HuH-7.5 (cell line): Measurements from ENCODE around the gene RAC2.
A peak's percentile ranks its signal among the peaks of the same experiment; 100 is the strongest.
"Not testable (repeated sequence)": the region's sequence is repeated elsewhere in the genome, so short reads cannot be mapped to it uniquely, and the experiment has no call there.

Source experiments
- DNase-seq: peaks from one replicate; pipeline ENCODE4 v3.0.0; 2011; ENCODE audit warnings: low spot score

RAC2 gene

DNA sequence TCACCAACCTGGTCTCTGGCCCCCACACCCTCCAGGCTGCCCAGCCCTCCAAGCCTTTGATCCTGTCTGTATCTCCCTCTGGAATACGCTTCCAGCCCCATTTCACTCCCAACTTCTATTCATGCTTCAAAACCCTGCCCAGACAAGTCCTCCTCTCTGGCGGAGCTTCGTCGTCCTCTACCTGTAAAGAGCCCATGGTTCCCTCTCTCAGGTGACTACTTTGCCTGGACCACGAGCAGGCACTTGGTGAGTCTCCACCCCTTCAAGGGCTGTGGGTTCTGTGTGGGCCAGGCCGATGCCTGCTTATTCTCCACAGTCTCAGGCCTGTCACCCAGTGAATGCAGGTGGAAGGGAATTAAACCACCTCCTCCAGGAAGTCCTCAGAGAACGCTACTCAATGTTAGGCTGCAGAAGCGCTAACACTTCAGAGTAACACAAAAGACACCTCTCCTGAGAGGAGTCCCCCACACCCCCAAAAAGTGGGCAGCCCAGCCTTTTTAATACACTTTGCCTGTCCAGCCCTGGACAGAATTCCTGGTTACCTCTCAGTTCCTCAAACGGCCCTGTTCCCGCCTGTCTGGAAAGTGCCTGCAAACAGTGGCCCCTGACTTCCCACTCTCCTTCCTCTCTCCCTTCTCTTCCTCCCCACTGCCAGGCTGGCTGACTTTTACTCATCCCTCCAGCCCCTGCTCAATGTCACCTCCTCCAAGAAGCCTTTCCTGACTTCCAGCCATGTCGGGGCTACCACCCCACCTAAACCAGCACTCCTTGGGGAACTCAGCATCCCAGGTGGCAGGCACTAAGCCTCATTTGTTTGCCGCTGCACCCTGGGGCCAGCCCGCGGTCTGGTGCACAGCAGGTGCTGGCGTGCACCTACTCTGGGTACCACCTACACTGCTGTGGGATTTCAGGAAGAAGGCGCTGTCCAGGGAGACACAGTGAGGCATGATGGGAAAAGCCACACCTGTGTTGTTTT lies 9.0 kb downstream of the RAC2 start:
- no peak for DNase-seq

DNA sequence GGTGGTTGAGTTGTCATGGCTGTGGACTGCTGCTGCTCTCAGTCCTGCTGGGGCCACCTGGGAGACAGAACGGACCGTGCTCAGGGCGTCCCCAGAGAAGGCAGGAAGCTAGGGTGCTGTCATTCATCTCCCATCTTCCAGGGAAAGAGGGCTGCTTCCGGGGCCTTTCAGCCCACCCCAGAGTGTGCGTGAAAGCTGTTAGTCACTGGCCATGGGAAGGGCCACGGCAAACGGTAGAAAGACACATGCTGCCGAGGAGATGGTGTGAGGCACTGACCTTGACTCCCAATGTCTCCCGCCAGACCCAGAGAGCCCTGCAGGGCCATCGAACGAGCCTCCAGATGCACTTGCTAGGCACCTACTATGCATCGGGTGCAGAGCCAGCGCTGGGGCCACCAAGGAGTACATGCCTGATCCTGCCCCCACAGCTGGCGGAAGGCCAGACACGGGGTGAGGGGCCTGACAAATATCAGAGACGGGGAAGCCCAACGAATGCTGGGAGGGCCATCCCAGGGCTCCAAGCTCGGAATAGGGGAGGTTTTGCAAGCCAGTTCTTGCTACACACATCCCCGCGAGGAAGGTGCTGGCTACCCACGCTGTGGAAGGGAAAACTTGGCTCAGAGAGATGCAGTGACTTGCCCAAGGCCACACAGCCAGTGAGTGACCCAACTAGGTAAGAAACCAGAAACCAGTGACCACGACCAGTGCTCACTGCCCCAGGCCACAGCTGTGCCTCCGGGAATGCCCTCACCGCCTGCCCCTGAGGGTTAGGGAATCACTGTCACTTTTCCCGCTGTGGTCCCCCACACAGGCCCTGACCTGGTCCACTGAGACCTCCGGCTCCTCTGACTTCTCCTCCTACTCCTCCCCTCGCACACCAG lies 10.1 kb downstream of the RAC2 start:
- no peak for DNase-seq

DNA sequence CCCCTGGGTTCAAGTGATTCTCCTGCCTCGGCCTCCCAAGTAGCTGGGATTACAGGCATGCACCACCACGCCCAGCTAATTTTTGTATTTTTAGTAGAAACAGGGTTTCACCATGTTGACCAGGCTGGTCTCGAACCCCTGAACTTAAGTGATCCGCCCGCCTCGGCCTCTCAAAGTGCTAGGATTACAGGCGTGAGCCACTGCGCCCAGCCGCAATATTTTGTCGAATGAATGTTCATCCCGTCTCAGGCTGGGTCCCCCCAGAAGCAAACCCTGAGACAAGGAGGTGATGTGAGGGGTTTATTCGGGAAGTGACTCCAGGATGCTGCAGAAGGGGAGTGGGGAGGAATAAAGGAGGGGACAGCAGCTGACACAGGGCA lies 10.7 kb downstream of the RAC2 start:
- not testable (repeated sequence) for DNase-seq

DNA sequence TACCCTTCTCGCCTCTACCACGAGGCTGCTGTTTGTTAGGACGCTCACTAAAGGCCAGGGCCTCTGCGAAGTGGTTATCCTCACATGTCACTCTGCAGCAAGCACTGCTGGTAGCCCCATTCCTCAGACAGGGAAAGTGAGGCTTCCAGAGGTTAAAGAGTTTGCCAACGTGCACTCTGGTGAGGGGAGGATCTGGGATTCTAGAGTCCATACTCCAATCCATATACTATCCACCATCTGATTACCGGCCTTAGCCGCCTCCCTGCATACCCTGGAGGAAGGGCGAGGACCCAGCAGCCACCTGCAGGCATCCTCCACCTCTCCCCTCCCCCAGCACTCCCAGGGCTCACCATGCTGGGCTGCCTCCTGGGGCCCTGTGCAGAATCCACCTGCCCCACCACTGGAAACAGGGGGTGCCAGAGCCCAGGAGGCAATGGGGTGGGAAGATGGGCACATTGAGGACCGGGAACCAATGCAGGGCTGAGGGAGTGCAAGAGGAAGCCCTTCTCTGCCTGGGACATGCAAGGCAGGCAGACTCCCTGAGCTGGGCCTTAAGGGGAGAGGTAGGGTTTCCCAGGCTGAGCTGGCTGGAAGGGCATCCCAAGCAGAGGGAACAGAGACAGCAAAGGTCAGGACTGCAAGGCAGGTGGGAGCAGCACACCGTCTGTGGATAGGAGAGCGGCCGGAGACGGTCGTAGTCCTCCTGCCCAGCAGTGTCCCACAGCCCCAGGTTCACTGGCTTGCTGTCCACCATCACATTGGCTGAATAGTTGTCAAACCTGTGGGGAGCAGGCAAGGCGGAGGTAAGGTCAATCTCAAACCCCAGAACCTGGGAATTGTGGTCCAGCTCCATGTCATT lies 11.7 kb downstream of the RAC2 start:
- DNase-seq: peak; percentile 4

DNA sequence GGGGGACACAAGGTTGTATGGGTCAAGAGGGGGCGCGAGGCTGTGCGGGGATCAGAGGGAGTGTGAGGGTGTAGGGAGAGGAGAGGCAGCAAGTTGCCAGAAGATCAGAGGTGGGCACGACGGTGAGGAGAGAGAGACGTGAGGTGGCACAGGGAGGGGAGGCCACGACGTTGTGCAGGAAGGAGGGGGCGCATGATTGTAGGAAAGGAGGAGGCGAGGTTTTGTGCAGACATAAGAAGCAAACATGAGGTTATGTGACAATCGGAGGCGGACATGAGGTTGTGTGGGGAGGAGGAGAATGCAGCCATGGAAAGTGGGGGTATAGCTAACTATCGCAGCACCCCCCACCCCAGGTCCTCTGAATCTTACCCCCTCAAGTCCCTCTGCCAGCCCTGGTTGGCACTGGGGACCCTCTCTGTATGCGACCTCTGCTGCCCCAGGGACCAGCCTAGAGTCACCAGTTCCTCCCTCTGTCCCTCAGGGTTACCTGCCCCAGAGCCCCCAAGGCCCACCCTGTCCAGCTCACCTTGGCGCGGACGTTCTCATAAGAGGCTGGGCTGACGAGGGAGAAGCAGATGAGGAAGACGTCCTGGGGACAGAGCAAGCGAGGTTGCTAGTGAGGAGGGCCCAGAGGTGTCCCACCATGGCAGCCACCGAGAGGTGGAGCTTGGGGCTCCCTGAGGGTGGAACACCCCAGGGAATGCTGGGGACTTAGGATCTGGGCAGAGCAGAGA lies 12.5 kb downstream of the RAC2 start:
- no peak for DNase-seq

DNA sequence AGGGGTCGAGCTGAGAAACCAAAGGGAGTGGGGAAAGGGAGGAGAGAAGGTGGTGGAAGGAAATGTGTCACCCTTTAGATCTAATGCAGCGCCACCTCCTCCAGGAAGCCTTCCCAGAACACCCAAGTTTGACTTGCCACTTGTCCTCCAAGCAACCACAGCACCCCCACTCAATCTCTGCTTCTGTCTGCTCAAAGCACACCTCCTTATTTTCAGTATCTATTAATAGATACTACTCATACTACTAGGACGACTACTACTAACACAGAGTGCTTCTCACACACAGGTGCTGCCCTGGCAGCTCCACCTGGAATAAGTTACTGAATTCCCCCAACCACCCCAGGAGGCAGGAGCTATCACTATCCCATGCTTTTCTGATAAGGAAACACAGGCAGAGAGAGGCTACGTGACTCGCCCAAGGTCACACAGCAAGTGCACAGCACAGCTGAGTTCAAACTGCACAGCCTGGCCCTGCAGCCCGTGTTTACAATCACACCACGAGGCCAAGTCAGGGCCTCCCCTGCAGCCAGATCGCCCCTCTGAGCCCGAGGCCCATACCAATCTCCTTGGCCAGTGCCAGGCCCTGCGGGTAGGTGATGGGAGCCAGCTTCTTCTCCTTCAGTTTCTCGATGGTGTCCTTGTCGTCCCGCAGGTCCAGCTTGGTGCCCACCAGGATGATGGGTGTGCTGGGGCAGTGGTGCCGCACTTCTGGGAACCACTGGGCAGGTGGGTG lies 13.2 kb downstream of the RAC2 start:
- DNase-seq: no peak

DNA sequence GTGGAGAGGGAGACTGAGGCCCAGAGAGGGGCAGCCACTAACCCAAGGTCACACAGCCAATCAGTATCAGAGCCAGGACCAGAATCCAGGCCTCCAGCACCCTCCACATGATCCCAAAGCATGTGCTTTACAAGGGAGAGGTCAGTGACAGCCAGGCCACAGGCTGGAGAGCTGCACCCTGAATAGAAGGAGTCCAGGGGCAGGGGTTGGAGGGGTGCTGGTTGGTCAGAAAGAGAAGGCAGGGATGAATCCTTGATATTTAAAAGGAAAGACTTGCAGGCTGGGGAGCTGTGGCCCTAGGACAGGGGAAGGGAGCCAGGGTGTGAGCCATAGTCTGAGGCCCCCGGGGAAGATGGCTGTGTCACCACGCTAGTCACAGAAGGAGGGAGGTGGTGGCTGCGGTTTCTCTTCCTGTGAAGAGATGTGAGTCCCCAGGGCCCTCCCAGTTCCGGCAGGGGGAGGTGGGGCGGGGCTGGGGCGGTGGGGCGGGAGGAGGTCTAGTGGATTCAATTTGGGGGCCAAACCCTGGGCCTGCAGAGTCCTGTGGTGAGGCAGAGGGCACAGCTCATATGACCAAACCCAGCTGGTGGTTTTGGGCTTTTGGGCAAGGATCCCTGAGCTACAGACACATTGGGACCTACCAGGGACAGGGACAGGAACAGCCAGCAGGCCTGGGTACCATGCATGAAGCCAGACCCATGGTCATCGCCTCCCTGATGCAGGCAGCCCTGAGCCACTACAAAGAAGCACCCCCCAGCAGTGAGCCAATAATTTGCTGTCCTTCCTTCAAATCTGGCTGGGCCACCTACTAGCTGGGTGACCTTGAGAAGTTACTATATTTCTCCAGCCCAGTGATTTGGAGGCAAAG lies 14.0 kb downstream of the RAC2 start:
- DNase-seq: no peak

DNA sequence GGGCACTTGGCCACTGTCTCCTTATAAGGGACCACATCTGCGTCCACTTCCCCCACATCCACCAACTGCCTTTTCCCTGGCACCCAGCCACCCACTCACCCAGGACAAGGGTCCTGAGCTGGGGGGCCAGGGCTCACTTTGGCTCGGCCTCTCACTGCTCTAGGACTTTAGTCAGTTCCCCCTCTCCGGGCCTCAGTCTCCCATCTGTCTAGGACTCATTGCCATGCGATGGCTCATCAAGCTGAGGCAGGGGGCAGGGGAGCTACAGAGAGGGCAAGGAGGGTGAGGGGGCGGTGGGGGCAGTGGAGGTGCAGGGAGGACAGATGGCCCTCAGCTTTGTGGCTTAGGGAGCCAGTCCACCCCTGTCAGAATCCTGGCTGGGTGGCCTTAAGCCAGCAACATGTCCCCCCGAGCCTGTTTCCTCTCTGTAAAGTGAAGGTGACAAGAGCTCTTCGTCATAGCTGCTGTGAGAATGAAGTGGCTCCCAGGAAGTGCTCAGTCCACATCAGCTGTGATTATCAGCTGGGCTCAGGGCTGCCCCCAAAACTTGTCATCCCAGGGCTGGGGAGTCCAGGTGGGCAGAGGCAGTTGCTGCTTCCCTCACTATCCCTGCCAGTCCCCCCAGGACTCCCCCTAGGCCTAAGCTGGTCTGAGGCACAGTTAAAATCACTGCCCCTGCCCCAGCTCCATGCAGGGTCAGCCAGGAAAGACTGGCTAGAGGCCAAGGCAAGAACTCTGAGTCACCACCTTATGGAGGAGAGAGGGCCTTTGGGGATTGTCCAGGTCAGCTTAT lies 14.9 kb downstream of the RAC2 start:
- no peak for DNase-seq

DNA sequence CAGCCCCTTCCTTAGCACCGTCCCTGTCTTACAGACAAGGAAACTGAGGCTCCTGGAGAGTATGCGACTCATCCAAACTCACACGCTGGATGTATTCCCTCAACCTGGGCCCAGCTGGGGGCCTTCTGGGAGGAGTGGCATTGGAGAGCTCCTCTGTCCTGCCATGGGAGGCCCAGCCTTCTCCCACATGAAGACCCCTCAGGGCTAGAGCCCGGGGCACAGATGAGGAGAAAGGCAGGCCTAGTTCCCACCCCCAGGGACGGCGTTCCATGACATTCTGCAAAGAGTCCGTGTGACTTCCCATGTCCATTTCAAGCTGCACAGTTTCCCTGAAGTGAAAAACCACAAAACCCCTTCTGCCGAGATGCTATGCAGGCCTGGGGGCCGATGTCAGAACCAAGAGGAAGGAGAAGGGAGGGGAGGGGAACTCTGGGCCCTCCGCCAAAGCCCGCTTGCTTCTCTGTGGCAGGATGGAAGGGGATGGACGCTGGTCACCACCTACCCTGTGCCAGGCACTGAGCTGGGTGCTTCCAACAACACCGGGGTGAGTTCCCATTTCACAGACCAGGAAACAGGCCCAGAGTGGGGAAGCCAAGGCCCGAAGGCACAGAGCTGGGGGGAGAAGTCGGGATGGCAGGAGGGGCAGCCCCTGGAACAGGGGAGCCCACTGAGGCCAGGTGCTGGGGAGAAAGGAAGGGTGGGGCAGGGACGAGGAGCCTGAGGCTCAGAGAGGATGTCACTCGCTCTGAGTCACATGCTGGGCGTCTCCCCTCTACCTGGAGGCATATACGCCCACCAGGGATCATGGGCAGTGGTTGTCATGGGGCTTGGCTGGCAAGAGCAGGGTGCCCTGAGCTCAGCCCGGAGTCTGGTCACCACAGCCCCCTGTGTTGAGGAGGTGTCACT lies 15.7 kb downstream of the RAC2 start:
- no peak for DNase-seq

DNA sequence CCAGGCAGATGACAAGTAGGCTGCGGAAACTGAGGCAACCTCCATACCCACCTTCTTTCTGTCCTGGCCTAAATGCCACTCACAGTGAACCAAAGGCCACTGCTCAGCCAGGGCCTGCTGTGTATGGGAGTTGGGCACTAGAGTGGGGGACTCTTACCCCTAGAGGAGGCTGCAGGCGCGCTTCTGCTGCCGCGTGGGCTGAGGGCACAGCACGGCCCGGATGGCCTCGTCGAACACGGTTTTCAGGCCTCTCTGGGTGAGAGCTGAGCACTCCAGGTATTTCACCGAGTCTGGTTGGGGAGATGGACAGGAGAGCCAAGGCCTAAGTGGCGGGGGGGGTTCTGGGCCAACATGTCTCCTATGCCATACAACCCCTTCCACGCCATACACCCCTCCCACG lies 17.6 kb downstream of the RAC2 start:
- no peak for DNase-seq

DNA sequence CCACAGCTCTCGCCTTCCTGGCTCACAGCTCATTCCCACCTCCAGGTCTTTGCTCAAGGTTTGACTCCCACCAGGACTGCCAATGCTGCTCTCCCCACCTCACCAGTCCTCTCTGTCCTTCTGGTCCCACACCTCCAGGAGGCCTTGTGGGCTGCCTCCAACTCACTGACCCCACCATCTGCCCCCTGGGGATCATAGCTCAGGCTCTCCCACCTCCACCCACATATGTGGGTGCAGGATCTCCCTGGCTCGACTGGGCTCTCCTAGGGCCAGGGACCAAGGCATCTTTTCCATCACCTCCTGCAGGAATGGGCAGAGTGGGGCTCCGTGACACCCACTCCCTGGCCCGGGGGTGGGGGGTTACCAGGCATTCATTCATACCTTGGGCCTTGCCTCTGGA lies 18.0 kb downstream of the RAC2 start:
- no peak for DNase-seq

DNA sequence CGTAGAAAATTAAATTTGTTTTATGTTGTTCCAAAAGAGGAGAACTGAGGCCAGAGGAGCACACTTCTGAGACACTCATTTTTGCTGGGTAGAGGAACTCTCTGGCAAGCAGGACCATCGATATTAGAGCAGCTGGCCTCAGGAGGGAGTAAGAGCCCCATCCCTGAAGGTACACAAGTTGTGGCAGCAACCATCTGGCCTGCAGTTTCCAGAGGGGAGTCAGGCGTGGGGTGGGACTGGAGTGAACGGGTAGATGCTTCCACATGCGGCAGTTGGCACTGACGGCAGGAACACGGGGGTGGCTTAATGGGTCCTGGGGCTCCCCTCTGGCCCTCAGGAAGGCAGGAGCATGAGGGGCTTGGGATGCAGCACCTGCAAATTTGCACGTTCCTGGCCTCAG lies 18.6 kb downstream of the RAC2 start:
- no peak for DNase-seq

DNA sequence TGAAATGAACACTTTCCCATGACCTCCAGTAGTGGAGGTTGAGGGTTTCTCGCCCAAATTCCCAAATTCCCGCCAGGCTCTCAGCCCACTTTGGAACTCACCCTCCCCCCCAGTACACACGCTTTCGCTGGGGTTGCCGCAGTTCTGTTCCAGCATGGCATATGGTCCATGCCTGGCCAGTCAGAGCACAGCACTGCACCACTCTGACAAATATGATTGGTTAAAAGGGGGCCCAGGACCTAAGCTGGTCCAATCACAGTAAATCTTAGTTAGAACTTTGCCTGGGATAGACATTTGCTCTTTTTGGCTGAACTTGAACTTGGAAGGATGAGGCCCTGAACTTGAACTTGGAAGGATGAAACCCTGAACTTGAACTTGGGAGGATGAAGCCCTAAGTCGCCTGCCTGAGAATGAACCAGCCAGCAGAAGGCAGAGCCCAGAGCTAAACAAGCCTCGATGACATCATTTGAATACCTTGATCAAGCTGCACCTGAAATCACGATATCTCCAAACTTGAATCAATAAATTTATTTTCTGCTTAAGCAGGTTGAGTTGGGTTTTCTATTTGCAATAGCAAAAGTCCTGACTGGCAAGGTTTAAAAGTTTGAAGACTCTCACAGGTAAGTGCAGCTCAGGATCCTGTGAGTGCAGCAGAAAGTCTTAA lies 19.2 kb downstream of the RAC2 start:
- no peak for DNase-seq

DNA sequence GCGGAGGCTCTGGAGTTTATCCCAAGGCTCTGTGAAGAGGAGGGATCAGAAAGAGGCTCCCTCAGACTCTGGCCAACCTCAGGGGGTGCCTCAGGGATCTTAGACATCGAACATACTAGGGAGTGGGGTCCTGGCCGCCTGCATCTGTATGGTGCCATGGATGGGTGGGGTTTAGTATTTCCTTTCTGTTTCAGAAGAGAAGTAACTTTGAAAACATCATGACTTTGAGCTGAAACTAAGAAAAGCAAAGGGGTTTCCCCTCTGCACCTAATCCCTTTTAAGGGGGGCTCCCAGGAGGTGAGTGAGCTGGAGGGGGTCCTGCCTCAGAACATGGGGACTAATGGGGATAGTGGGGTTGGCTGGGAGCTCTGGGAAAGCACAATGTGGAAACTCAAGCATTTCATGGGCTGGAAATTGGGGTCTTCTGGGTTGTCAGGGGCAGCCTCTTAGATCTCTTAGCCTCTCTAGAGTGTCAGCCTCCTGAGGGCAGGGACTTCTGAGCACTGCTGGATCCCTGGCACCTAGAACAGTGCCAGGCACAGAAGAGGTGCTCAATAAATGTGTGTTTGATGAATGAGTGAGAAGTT lies 20.0 kb downstream of the RAC2 start:
- no peak for DNase-seq

DNA sequence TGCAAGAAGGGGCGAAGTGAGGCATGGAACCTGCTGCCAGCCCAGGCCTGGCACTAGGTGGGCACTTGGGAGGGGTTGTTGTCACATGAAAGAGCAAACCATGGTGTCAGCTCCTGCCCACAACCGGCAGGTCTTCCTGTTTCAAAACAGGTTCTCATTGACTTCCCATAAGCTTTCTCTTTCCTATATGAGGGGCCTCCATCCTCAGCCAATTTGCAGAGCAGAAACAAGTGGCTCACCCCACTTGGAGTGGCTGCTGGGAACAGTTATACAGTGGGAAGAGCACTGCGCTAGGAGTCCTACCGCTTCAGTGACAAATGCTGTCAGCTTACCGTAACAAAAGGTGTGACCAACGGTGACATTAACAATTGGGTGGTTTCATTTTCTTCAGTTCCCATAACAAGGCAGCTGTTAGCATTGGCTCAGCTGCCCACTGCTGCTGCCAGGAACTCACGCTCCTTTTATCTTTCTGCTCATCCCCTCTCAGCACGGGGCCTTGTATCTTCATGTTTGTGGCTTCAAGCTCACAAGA lies 21.6 kb downstream of the RAC2 start:
- no peak for DNase-seq
